ENCODE results near the gene LCP2.
A peak's percentile ranks its signal among the peaks of the same experiment; 100 is the strongest.

LCP2 gene

GRCh38 chr5:170279459-170279817, 18.1 kb downstream of the LCP2 start:
- TF ChIP-seq GABPA (IDR thresholded peaks at IDR 0.05; ENCODE audit: low read depth) (no peak), SPI1 (IDR thresholded peaks at IDR 0.05; ENCODE audit: borderline replicate concordance, low read depth) (no peak), REST (IDR thresholded peaks at IDR 0.05; ENCODE audit: insufficient replicate concordance, low read depth) (no peak), POLR2AphosphoS5 (IDR thresholded peaks at IDR 0.05; ENCODE audit: low read depth) (no peak)
- TF ChIP-seq, protein P1, sequence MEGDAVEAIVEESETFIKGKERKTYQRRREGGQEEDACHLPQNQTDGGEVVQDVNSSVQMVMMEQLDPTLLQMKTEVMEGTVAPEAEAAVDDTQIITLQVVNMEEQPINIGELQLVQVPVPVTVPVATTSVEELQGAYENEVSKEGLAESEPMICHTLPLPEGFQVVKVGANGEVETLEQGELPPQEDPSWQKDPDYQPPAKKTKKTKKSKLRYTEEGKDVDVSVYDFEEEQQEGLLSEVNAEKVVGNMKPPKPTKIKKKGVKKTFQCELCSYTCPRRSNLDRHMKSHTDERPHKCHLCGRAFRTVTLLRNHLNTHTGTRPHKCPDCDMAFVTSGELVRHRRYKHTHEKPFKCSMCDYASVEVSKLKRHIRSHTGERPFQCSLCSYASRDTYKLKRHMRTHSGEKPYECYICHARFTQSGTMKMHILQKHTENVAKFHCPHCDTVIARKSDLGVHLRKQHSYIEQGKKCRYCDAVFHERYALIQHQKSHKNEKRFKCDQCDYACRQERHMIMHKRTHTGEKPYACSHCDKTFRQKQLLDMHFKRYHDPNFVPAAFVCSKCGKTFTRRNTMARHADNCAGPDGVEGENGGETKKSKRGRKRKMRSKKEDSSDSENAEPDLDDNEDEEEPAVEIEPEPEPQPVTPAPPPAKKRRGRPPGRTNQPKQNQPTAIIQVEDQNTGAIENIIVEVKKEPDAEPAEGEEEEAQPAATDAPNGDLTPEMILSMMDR (IDR thresholded peaks at IDR 0.05; ENCODE audit: insufficient read depth, low read length) = no peak
- no peak overlapping the region for H3K4me3 ChIP-seq (replicated peaks; ENCODE audit: insufficient read depth, low read length)

DNA sequence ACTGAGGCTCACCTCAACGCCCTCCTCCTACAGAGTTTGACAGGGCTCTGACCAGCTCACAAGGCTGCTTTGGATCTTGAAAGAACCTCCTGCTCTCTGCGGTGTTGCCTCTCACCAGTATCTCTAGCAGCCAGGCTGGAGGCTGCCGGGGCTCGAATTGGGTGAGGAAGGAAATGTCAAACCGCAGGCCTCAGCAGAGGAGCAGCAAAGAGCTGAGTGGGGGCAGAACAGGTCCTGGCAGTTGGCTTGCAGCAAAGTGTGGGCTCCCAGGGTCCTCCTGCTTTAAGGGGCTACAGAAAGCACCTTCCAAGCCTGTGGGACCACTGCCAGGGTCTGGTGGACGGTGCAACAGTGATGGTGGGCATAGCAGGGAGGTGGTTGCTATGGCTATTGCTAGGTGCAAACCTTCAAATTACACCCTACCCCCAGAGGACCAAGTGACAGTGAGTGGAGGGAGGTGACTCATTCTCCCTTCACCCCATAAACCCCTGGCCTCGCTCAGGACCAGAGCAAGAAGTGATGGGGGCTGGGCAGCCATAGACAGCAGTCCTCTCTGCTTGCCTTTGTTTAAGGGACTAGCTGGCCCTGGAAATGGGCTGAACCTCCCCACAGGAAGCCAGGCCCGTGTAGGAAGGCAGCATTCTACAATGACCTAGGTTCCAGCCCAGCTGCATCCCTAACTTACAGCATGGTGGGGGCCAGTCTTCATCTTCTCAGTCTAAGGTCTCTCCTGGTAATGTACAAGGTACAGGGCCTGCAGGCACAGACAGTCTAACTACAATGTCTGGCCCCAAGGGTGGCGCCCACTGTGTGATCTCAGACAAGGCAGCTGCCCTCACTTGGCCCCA, 18.7 kb downstream of the LCP2 start:
- Histone ChIP-seq H3K27me3 (ENCODE audit: insufficient read depth, poor library complexity, severe bottlenecking) (no peaks in the 10 kb centered on the region), H3K27ac (replicated peaks) (peak overlapping the region; percentile 85), H3K4me3 (replicated peaks; ENCODE audit: insufficient read depth, low read length) (no peak overlapping the region)
- DNase-seq (ENCODE audit: low read depth in 1 of 2, low spot score in 1 of 2) = peak in 1 of 2 experiments; percentile 98
- TF ChIP-seq REST (IDR thresholded peaks at IDR 0.05; ENCODE audit: insufficient replicate concordance, low read depth) = no peak
- TF ChIP-seq SPI1 (IDR thresholded peaks at IDR 0.05; ENCODE audit: borderline replicate concordance, low read depth) = peak; percentile 75; the same call in 1 of the 2 replicates
- peak; percentile 73 for TF ChIP-seq POLR2AphosphoS5 (IDR thresholded peaks at IDR 0.05; ENCODE audit: low read depth)
- TF ChIP-seq, protein P1 (IDR thresholded peaks at IDR 0.05; ENCODE audit: insufficient read depth, low read length) = no peak
- TF ChIP-seq GABPA (IDR thresholded peaks at IDR 0.05; ENCODE audit: low read depth) = no peak

More at GRCh38 chr5:170279459-170279817, 18.1 kb downstream of the LCP2 start:
- no peaks in the 10 kb centered on the region for H3K27me3 ChIP-seq (ENCODE audit: insufficient read depth, poor library complexity, severe bottlenecking)
- H3K27ac ChIP-seq (replicated peaks) = peak overlapping the region; percentile 85
- DNase-seq (ENCODE audit: low read depth in 1 of 2, low spot score in 1 of 2) = no peak

DNA sequence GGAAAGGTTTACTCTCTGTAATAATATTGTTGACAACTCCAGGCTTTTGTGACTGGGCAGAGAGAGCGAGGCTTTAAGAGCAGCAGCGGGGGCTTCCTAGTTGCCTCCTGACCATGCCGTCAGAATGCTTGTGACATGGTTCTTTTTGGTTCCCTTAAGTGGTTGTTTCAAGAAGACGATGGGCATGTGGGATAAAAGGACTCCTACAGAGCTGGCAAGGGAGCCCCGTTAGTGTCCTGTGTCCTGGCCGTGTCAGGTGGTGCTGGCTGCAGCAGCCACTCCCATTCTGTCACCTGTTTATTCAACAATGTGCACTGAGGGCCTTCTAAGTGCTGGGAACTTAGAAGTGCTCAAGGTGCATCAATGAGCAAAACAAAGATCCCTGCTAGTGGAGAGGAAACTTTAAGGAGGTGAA, 19.7 kb downstream of the LCP2 start:
- no peak overlapping the region for H3K4me3 ChIP-seq (replicated peaks; ENCODE audit: insufficient read depth, low read length)
- DNase-seq (ENCODE audit: low read depth in 1 of 2, low spot score in 1 of 2) = peak in 1 of 2 experiments; percentile 33
- H3K27ac ChIP-seq (replicated peaks) = peak overlapping the region; percentile 73
- H3K27me3 ChIP-seq (ENCODE audit: insufficient read depth, poor library complexity, severe bottlenecking) = no peaks in the 10 kb centered on the region
- no peak for TF ChIP-seq GABPA (IDR thresholded peaks at IDR 0.05; ENCODE audit: low read depth)
- TF ChIP-seq SPI1 (IDR thresholded peaks at IDR 0.05; ENCODE audit: borderline replicate concordance, low read depth) = no peak
- TF ChIP-seq, protein P1 (IDR thresholded peaks at IDR 0.05; ENCODE audit: insufficient read depth, low read length) = no peak
- TF ChIP-seq POLR2AphosphoS5 (IDR thresholded peaks at IDR 0.05; ENCODE audit: low read depth) = no peak
- no peak for TF ChIP-seq REST (IDR thresholded peaks at IDR 0.05; ENCODE audit: insufficient replicate concordance, low read depth)
